CD4-positive, alpha-beta T cell treated with Interleukin-2 at 100 ng/mL for 4 hours (primary cell): Measurements from ENCODE around the gene AIDA.
"Not testable (repeated sequence)": the region's sequence is repeated elsewhere in the genome, so short reads cannot be mapped to it uniquely, and the experiment has no call there.

ENCODE experiments used
- DNase-seq: peaks from one replicate; pipeline ENCODE4 v3.0.0-alpha.2; 2020; ENCODE audit warnings: low spot score

AIDA gene, protein sequence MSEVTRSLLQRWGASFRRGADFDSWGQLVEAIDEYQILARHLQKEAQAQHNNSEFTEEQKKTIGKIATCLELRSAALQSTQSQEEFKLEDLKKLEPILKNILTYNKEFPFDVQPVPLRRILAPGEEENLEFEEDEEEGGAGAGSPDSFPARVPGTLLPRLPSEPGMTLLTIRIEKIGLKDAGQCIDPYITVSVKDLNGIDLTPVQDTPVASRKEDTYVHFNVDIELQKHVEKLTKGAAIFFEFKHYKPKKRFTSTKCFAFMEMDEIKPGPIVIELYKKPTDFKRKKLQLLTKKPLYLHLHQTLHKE

DNA sequence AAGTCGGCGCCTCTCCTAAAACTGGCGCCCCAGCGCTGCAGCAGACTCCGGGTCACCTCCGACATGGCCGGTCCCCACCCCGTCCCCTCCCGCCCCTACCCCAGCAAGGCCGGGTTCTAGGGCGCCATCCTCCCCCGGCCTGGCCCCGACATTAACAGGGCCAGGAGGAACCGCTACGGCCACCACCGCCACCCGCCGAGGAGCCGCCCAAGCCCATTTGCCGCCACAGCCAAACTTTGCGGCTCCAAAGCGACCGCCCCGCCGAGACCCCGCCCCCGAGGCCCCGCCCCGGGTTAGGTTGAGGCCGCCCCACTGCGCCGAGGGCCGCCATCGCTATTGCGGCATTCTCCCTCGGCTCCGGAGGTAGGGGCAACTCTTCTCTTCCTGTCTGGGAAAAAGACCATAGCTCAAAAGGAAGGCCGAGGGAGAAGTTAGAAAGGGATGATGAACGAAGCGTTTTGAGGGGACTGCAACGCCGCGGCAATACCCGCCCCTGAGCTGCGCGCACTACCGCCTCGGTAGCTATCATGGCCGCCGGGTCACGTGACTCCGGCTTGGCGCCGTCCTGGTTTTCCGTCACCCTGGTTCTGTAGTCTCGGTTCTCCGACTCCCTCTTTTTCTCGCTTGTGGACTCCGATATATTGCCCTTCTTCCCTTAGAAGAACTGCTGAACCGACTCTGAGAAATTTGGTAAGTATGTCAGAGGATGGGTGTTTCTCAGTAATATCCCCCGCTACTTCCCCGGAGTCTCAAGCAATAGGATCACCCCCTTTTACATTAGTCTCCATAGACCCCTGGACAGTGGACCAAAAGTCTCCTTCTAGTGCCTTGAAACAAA, at the start of gene AIDA, which contains the start of gene BROX:
Gene AIDA (minus strand): TSS at position 239 of the 838 bp plus-strand sequence. CDS start 174 bp downstream, at position 65.
Gene BROX (plus strand): TSS at position 312 of the 838 bp plus-strand sequence. CDS start 3,136 bp downstream, outside the sequence.
- peak; percentile 95 for DNase-seq

DNA sequence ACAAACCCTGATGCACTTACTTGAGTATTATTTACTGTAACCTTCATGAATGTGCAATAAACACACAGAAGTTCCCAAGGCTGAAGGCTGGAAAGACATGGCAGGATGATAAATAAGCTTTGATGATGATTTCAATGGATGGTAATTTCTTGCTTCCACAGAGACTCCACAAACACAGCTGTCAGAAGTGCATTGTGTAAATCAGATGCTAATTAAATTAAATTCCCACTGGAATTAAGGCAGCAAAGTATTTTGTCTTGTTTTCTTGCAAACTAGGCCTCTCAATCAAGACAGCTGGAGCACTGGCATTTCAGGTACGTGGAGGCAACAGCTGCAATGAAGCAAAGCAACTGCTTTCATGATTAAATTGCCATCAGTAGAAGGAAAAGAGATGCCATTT, 48.8 kb upstream of the AIDA start:
- DNase-seq: no peak

DNA sequence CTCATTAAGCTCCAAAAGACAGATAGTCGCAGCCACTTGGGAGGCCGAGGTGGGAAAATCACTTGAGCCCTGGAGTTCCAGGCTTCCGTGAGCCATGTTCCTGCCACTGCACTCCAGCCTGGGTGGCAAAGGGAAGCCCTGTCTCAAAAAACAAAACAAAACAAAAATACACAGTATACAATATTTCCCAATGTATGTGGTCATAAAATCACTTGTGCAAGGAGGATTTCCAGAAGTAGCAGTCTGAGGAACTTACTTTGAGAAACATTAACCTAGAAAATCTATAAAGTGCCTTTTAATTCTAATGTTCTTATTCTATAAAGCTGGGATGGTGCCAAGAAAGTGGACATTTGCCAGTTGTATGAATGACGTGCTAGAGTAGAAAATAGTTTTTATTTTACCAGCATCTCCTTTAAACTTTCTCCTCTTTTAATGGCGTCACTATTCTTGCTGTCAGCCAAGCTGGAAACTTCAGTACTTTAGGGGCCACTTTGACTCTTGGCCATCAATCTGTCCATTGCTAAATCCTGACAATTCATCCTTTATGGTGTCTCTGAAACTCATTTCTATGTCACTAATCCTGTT, 47.3 kb upstream of the AIDA start:
- DNase-seq: no peak

DNA sequence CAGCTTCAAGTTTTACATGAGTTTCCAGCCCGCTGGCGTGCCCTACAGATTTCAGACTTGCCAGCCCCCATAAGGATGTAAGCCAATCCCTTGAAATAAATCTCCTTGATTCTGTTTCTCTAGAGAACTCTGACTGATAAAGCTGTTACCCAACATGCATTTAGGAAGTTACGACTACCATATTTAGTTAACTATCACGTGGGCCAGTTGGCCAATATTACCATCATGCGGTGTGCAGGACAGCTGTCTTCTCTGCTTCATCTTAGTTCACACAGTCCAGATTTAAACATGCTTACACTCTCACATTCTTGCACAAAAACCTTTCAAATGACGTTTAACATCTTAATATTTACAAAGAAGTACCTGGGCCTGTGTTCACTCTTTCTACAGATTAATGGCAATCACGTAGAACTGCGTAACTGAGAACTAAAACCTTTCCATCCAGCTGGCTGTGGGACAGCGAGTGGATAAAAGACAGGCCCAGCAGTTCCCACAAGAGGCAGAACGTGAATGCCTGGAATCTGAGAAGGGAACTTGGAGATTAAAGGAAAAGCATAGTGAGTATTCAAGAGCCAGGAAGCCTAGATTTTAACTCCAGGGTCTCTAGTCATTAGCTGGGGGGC, 45.5 kb upstream of the AIDA start:
- DNase-seq: no peak

DNA sequence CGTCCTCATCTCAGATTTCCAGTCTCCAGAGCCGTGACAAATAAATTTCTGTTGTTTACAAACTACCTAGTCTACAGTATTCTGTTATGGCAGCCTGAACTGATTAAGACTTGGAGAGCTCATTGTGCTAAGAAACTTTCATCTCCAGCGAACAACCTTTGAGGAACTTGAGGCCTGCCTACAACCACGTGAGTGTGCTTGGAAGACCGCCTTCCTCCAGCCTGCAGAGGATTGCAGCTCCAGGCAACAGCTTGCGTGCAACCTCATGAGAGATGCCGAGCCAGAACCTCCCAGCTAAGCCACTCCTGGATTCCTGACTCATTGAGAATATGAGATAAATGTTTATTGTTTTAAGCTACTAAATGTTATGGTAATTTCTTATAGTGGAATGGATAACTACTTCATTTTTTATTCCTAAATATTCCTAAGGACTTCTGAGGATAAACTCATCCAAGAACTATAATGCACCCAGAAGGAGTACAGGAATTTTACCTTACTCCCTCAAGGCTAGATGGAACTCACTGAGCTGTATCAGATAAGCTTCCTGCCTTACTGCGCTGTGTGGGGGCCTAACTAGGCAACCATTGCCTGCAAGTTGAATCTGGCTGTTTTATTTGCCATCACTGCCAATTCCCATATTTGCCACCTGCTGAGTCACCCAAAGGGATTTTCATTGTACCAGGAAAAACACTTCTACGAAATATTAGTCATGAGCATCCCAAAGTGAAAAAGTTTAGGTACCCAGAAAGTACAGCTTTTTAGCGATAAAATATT, 42.3 kb upstream of the AIDA start:
- DNase-seq: no peak

DNA sequence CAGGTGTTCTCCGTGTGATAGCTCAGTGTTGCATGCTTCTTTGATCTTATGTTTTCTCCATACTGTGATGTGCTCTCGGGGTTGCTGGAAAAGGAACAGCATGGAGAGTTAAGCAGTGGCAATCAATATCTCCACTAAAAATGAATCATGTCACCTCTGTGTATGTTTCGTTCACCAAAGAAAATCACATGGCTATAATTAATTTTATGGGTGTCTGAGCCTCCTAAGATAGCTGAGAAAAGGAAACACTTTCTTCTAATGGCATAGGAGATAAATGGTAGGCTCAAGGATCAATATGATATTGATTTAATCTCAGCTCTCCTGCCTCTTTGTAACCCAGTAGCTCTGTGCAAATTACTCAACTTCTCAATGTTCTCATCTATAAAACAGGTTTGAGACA, 39.0 kb upstream of the AIDA start:
- DNase-seq: no peak

DNA sequence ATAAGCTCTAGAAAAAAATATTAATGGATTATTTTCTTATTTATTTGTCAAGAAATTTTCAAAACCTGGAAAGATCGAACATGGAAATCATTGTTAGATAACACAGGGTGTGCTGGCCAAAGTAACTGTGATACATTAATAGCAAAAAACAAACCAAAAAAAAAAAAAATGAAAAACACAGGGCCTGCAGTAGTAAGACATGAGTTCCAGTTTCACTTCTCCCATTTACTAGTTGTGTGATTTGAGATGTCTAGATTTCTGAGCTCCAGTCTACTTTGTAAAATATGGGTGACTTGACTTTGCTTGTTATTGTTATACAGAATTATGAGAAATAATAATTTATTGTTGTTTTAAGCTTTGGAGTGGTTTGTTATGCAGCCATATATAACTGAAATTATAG, 38.4 kb upstream of the AIDA start:
- no peak for DNase-seq

DNA sequence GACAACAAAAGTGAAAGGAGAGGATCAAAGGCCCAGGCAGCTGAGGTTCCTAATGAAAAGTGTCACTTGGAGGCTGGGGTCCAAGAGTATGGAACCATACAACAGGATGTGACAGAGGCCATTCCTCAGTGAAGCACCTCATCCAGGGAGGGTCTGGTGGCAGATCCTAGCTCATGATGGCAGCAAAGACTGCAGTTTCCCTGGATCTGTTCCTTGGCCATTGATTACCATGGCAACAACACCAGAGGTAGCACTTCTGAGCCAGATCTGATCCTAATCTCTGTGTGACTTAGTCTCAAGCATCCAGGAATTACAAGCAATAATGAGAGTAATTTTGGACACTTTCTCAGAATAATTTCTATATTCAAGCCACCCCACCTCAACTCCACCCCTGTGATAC, 37.6 kb upstream of the AIDA start:
- DNase-seq: no peak

DNA sequence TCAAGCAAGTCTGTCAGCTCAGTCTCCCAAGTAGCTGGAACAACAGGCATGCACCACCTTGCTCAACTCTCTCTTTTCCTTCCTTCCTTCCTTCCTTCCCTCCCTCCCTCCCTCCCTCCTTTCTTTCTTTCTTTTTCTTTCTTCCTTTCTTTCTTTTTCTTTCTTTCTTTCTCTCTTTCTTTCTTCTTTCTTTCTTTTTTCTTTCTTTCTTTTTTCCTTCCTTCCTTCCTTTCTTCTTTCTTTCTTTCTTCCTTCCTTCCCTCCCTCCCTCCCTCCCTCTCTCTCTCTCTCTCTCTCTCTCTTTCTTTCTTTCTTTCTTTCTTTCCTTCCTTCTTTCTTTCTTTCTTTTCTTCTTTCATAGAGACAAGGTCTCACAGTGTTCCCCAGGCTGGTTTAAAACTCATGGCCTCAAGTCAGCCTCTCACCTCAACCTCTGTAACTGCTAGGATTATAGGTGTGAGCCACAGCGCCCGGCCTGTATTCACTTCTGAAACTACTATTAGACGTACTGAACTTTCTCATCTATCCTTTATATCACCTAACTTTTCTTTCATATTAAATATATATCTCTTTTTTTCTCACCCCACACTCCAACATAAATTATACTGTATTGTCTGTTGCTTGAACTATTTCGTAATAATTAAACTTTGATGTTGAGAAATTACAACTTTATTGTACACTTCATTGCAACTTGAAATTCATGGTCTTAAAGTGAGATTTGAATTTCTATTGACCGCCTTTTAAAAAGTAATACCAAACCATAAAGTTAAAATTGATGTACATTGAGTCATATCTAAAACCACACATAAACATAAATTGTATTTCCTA, 29.6 kb upstream of the AIDA start:
- not testable (repeated sequence) for DNase-seq

DNA sequence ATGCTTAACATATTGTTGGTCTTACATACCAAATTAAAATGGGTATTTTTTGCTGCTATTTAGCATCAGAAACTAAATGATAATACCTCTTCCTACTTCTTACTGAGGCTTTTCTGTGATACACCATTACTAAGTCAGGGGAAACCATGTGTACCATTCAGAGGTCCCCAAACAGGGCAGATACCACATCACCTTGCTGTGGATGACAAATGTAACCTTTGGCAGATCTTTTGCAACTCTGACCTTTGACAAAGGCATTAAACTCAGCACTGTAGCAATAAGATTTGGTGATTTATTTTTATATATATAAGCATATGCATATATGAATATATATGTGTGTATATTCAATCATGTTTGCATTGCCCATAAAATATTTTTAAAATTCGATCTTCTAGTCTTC, 27.6 kb upstream of the AIDA start:
- DNase-seq: no peak

DNA sequence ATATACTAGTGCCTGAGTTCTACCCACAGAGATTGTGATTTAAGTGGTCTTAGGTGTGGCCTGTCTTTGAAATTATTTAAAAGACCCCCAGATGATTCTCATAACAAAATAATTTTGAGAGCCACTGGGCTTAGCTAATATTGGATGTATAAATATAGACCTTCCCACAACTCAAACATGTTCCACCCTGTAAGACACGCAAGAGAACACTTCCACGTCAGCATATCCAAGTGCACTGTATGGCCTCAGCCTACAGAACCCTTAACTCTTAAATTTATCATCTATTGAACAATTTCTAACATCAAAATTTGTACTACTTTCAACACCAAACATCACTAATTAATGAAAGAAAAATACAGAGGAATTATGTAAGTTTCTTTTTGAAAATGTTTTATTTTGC, 27.2 kb upstream of the AIDA start:
- DNase-seq: no peak

DNA sequence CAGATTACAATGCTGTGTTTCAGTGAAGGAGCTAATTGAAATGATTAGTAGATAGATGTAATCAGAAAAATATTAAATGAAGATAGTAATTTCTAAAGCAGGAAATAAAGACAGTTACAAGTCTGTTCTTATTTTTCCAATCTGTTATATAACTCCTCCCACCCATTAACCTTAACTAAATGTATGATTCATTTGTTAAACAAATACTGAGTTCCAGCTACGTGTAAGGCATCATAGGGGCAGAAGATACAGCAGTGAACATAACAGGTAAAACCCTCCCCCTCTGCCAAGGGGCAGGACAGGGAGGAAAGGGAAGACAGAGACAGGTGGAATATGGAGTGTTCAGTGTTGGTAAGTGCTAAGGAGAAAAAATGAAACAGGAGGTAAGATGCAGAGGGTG, 24.7 kb upstream of the AIDA start, which contains the start of gene FAM177B:
Gene FAM177B (plus strand): TSS at position 231 of the 400 bp plus-strand sequence. CDS start 9,344 bp downstream, outside the sequence.
- no peak for DNase-seq

DNA sequence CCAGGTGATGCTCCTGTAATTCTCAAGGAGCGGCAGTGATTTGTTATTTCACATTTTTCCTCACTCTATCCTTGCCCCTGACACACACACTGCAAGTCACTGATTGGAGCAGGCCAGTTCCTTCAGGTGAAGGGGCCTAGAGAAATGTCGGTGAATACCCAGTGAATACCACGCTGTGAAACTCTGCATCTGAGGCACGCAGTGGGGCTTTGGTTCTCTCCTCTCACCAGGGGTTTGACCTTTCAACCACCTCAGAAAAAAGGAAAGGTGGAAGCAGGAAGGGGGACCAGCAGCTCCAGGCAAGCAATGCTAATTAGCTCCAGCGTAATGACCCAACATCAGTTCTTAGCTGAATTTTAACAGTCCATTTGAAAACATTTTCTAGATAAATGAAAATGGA, 24.2 kb upstream of the AIDA start:
- DNase-seq: no peak

DNA sequence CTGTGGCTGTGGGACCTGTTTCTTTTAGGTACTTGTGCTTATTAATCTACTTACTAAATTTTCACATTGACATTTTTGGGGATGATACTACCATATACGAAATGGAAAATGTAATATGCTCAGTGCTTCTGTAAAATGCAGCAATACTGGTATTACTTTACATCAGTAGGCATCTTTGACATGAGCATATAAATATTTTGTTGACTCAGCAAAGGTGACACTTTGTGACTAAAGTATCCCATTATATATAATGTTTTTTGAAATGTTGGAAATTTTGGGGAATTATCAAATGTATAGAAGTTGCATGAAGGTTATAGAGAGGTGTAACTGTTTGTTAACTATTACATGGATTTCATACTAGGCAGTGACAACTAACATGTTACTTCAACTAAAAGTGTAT, 22.4 kb upstream of the AIDA start:
- no peak for DNase-seq

DNA sequence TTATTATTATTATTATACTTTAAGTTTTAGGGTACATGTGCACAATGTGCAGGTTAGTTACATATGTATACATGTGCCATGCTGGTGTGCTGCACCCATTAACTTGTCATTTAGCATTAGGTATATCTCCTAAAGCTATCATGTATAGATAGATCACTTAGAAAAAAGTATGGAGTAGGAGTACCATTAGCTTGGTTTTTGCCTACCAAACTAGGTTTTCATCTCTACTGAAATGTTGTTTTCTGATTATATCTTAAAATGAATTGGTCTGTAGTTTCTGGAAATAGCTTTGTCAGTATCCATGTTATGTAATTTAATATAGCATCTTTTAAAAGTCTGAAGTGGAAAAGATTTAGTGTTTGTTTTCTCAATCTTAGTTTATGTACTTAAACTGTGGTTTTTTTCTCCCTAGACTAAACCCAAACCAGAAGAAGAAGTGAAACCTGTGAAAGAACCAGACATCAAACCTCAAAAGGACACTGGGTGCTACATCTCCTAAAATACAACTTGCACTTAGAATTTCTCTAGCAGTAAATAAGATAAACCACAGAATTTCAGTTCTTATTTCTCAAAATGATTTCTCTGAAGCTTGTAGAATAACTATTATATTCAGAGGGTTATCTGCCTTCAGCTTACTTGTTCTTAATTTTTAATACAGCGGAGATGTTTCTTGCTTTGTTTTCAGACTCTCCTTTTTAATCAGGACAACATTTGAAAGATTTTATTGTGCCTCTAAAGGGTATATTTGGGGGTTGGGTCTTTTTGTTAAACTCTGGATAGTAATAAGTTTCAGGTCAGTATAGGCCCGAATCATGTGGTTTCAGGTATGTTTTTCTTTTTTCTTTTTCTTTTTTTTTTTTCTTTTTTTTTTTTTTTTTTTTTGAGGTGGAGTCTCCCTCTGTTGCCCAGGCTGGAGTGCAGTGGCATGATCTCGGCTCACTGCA, 20.2 kb upstream of the AIDA start:
- no peak for DNase-seq

DNA sequence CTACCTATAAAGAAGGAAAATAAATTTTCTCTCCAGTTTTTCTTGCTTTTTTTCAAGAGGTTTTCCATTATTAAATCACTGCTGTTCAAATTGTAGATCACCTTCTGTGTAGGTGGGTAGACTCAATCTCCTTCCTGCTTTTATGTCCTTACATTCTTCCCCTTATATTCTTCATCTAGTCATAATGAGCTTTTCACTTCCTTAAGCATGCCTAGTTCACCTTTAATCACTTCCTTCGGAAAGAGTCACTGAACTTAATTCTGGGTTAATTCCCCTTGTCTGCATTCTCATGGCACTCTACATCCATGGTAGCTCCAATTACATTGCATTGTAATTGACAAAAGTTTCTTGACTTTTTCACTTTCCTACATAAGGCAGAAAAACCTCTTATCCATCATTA, 18.6 kb upstream of the AIDA start:
- no peak for DNase-seq

DNA sequence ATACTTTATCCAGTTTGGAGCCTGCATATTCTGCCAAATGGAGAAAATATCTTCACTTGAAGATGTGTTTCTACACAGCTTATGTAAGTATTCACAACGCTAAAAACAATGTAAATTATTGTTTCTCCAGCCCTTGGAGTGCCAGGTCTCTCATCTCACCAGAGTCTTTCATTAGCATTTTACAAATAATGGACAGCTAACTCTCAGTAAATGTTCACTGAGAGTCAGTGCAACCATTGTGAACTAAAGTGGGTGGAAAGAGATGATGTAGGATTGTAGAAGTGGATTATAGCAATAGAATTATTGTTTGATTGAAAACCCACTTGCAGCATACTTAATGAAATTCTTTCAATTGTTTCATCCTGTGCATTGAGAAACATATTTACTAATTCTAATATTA, 16.5 kb upstream of the AIDA start:
- no peak for DNase-seq

DNA sequence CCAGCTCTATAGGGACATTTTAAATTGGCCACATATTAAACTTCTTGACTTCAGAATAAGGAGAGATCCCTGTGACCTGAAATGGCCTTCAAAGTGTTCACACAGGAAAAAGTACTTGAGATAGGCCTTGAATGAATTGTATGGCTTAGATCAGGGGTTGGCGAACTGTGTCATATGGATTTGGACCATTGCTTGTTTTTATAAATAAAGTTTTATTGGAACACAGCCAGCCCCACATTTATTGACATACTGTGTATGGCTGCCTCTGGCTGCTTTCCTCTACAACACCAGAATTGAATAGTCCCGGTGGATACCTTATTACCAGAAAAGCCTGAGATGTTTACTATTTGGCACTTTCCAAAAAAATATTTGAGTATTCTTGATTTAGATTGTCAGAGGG, 4.1 kb upstream of the AIDA start:
- DNase-seq: no peak
